Body of pancreas (tissue), 4 donors: ENCODE data around the gene EPHA8. TPM values are rescaled to one million over a fixed set of nuclear protein-coding genes. Genes with fewer than 3 reads are reported as not detected.

Experiments
- ATAC-seq: fragments of 150-250 bp; one replicate; pipeline ENCODE4 v1.9.1; 2016
- DNase-seq, 4 donors: peaks; one replicate each; pipeline ENCODE4 v3.0.0-alpha.2; 2019
- H3K27ac ChIP-seq, 4 donors: fragments of 200-600 bp; sonication (generic); 1 replicate in 3 of 4; 2 replicates in 1 of 4; pipeline versions ENCODE4 v1.5.1 to v1.6.1; 2016 to 2019; ENCODE audit warnings: mild to moderate bottlenecking in 1 of 4, mixed read lengths in 1 of 4, moderate library complexity in 1 of 4
- H3K27me3 ChIP-seq, 2 donors: fragments of 200-600 bp; sonication (generic); one replicate each; pipeline ENCODE4 v1.6.0; 2016; ENCODE audit warnings: mild to moderate bottlenecking in 1 of 2
- H3K36me3 ChIP-seq, 2 donors: fragments of 200-600 bp; sonication (generic); replicated peaks in 1 of 2; 2 replicates each; pipeline ENCODE4 v1.5.1; 2016; ENCODE audit warnings: low read depth in 2 of 2; ENCODE audit not compliant: insufficient read depth in 1 of 2
- H3K4me1 ChIP-seq: fragments of 200-600 bp; sonication (generic); one replicate; pipeline ENCODE4 v1.6.0; 2016
- H3K4me3 ChIP-seq, 2 donors: fragments of 200-600 bp; sonication (generic); 1 replicate in 1 of 2; 2 replicates in 1 of 2; pipeline ENCODE4 v1.5.1; 2016 to 2019
- H3K9me3 ChIP-seq, 3 donors: fragments of 200-600 bp; sonication (generic); 1 replicate in 2 of 3; 2 replicates in 1 of 3; pipeline ENCODE4 v1.5.1; 2016
- POLR2A ChIP-seq, 3 donors: fragments of 450-650 bp; IDR thresholded peaks; one replicate each; pipeline ENCODE4 v1.6.1; 2016; ENCODE audit warnings: antibody characterized with exemption in 3 of 3, mild to moderate bottlenecking in 2 of 3
- WGBS, 2 donors: methylation state at CpG; one replicate each; pipeline ENCODE4 v1.1.5; 2017; 5-methylcytosine and 5-hydroxymethylcytosine counted together
- intact Hi-C: fragments of 100-400 bp; cut with DNase I; formaldehyde crosslinking; loops from one replicate; pipeline ENCODE4 v1.15.1; 2023
- total RNA-seq, 2 donors: library from RNA; depleted of rRNA; stranded (reverse); fragments of >200 nt; gene quantifications; one replicate each; pipeline ENCODE4 v1.1.0, GENCODE V29; 2016
- TF ChIP-seq, protein P1 (sequence below), 7 experiments: fragments of 450-650 bp in 4 of 7; fragments of 200-600 bp in 3 of 7; sonication (generic) in 3 of 7; IDR thresholded peaks; one replicate each; pipeline ENCODE4 v1.5.1; 2016 to 2019; ENCODE audit warnings: antibody characterized with exemption in 7 of 7

The EPHA8 gene
- total RNA-seq, 2 donors from 2014 or later: 0.52 to 0.66 TPM

GRCh38 chr1:22608361-22608760, 45.1 kb downstream of the EPHA8 start:
- ATAC-seq: no peak
- Histone ChIP-seq H3K9me3 (no peaks in the 10 kb centered on the region), H3K27me3 (peaks cover 0 to 6% of the 10 kb centered on the region in 2 donors), H3K36me3 (no peaks in the 10 kb centered on the region), H3K4me3 (no peak overlapping the region), H3K27ac (no peak overlapping the region), H3K4me1 (no peaks in the 10 kb centered on the region)
- no peak for TF ChIP-seq POLR2A (IDR thresholded peaks at IDR 0.05)
- intact Hi-C loops: no loop called here
- no peak for DNase-seq
- WGBS, 2 donors: 36 to 45% methylated on average over 3 of the region's 3 CpGs

- Histone ChIP-seq H3K27ac (no peak overlapping the region), H3K4me3 (no peak overlapping the region), H3K36me3 (no peaks in the 10 kb centered on the region), H3K4me1 (no peaks in the 10 kb centered on the region), H3K9me3 (no peaks in the 10 kb centered on the region), H3K27me3 (peaks cover 0 to 6% of the 10 kb centered on the region in 2 donors)
- TF ChIP-seq, protein P1, sequence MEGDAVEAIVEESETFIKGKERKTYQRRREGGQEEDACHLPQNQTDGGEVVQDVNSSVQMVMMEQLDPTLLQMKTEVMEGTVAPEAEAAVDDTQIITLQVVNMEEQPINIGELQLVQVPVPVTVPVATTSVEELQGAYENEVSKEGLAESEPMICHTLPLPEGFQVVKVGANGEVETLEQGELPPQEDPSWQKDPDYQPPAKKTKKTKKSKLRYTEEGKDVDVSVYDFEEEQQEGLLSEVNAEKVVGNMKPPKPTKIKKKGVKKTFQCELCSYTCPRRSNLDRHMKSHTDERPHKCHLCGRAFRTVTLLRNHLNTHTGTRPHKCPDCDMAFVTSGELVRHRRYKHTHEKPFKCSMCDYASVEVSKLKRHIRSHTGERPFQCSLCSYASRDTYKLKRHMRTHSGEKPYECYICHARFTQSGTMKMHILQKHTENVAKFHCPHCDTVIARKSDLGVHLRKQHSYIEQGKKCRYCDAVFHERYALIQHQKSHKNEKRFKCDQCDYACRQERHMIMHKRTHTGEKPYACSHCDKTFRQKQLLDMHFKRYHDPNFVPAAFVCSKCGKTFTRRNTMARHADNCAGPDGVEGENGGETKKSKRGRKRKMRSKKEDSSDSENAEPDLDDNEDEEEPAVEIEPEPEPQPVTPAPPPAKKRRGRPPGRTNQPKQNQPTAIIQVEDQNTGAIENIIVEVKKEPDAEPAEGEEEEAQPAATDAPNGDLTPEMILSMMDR (IDR thresholded peaks at IDR 0.05): no peak
- no peak for TF ChIP-seq POLR2A (IDR thresholded peaks at IDR 0.05)
- 17 to 23% methylated on average over 3 to 6 of the region's 6 CpGs for WGBS, 2 donors
- ATAC-seq (no peak), DNase-seq (no peak)
- intact Hi-C loops: no loop called here
These were observed 46.0 kb downstream of the EPHA8 start for GRCh38 chr1:22609291-22609690.

GRCh38 chr1:22611530-22611947, 48.2 kb downstream of the EPHA8 start:
- Histone ChIP-seq H3K4me3 (no peak overlapping the region), H3K27ac (no peak overlapping the region), H3K27me3 (peaks cover 0 to 6% of the 10 kb centered on the region in 2 donors), H3K4me1 (no peaks in the 10 kb centered on the region), H3K9me3 (no peaks in the 10 kb centered on the region), H3K36me3 (no peaks in the 10 kb centered on the region)
- ATAC-seq (no peak), DNase-seq (peak; percentile 38 to 58 (median 42))
- intact Hi-C loops: no loop called here
- TF ChIP-seq, protein P1 (IDR thresholded peaks at IDR 0.05): no peak
- no peak for TF ChIP-seq POLR2A (IDR thresholded peaks at IDR 0.05)
- 16 to 18% methylated on average over 5 to 7 of the region's 7 CpGs for WGBS, 2 donors

- TF ChIP-seq POLR2A (IDR thresholded peaks at IDR 0.05): no peak
- TF ChIP-seq, protein P1 (IDR thresholded peaks at IDR 0.05): no peak
- H3K4me1 ChIP-seq: no peaks in the 10 kb centered on the region
- H3K9me3 ChIP-seq: no peaks in the 10 kb centered on the region
- no peaks in the 10 kb centered on the region for H3K36me3 ChIP-seq
- intact Hi-C loops: no loop called here
- H3K27me3 ChIP-seq: peaks cover 0 to 6% of the 10 kb centered on the region in 2 donors
- DNase-seq (no peak), ATAC-seq (no peak)
- 36 to 39% methylated on average over 12 of the region's 12 CpGs for WGBS, 2 donors
- no peak overlapping the region for H3K4me3 ChIP-seq
- no peak overlapping the region for H3K27ac ChIP-seq
These were observed 49.6 kb downstream of the EPHA8 start for GRCh38 chr1:22612671-22613571.

- DNase-seq: no peak
- H3K27ac ChIP-seq: no peak overlapping the region
- TF ChIP-seq POLR2A (IDR thresholded peaks at IDR 0.05): no peak
- TF ChIP-seq, protein P1 (IDR thresholded peaks at IDR 0.05): no peak
- no peaks in the 10 kb centered on the region for H3K4me1 ChIP-seq
- H3K4me3 ChIP-seq: no peak overlapping the region
- H3K27me3 ChIP-seq: peaks cover 0 to 6% of the 10 kb centered on the region in 2 donors
- ATAC-seq: no peak
- H3K9me3 ChIP-seq: no peaks in the 10 kb centered on the region
- no peaks in the 10 kb centered on the region for H3K36me3 ChIP-seq
- WGBS, 2 donors: 49 to 72% methylated on average over 4 to 5 of the region's 5 CpGs
- intact Hi-C loops: no loop called here
These were observed 50.3 kb downstream of the EPHA8 start for GRCh38 chr1:22613572-22613918.
